Aorta (tissue), 5 donors: ENCODE results near the gene BIRC2. TPM values are rescaled to one million over a fixed set of nuclear protein-coding genes. Genes with fewer than 3 reads are reported as not detected.

ENCODE experiments used
- ATAC-seq: fragments of 200-7000 bp; cut with Tn5 transposase; one replicate; pipeline ENCODE4 v1.9.1; 2022; ENCODE audit warnings: moderate library complexity; ENCODE audit not compliant: low FRiP score
- DNase-seq, 2 donors: peaks; one replicate each; pipeline ENCODE4 v3.0.0-alpha.2; 2020
- H3K27ac ChIP-seq, 2 donors: one replicate each; pipeline ENCODE4 v1.5.1; 2013; ENCODE audit warnings: low read length in 2 of 2, mild to moderate bottlenecking in 2 of 2, moderate library complexity in 2 of 2, control low read depth in 1 of 2, inconsistent platforms in 1 of 2, low read depth in 1 of 2
- H3K27me3 ChIP-seq, 2 donors: one replicate each; pipeline ENCODE4 v1.6.1; 2013; ENCODE audit warnings: control low read depth in 1 of 2, low read length in 1 of 2, mild to moderate bottlenecking in 1 of 2, moderate library complexity in 1 of 2; ENCODE audit not compliant: insufficient read depth in 2 of 2, control insufficient read depth in 1 of 2
- H3K36me3 ChIP-seq, 2 donors: one replicate each; pipeline ENCODE4 v1.6.1; 2013; ENCODE audit warnings: control low read depth in 1 of 2, low read length in 1 of 2, mild to moderate bottlenecking in 1 of 2; ENCODE audit not compliant: insufficient read depth in 2 of 2, control insufficient read depth in 1 of 2
- H3K4me1 ChIP-seq, 2 donors: one replicate each; pipeline ENCODE4 v1.6.1; 2013; ENCODE audit warnings: low read length in 2 of 2, control low read depth in 1 of 2, mild to moderate bottlenecking in 1 of 2, moderate library complexity in 1 of 2; ENCODE audit not compliant: insufficient read depth in 2 of 2, control insufficient read depth in 1 of 2
- H3K4me3 ChIP-seq, 2 donors: one replicate each; pipeline ENCODE4 v1.5.1; 2013; ENCODE audit warnings: low read length in 2 of 2, control low read depth in 1 of 2, mild to moderate bottlenecking in 1 of 2
- H3K9me3 ChIP-seq: one replicate; pipeline ENCODE4 v1.6.1; 2013; ENCODE audit warnings: mild to moderate bottlenecking, low read length; ENCODE audit not compliant: control insufficient read depth
- WGBS, 2 donors: extraction: QIAGEN DNeasy Blood & Tissue Kit; methylation state at CpG; one replicate each; pipeline ENCODE4 v1.1.7; 2013; 5-methylcytosine and 5-hydroxymethylcytosine counted together
- intact Hi-C, 2 donors: fragments of 100-400 bp; cut with DNase I; formaldehyde crosslinking; loops; one replicate each; pipeline versions ENCODE4 v1.14.2 to v1.15.0; 2022
- polyA plus RNA-seq, 2 donors: library from polyadenylated mRNA; stranded (reverse); fragments of 200-250 nt; gene quantifications; one replicate each; pipeline ENCODE4 v1.2.3, GENCODE V29; 2013
- total RNA-seq, 2 donors: library from RNA; stranded (reverse); fragmentation: NEBNext Ultra II Directional; extraction: Animal tissue kit (Norgen Biotek cat#: 25700); gene quantifications; one replicate each; pipeline ENCODE4 v1.2.1, GENCODE V29; 2021
- donor health status: healthy with polysubstance abuse.
- donor health status: Bipolar disorder and iron deficiency.
- donor health status: DM: no; HTN: no; CAD: no.
- donor health status: DM: no; HTN: no; CAD: no.
- donor health status: DM: yes; HTN: yes; CAD: no.

BIRC2 gene
- total and polyA plus RNA-seq, 4 donors, result 18.4 to 51.2 (median 31.8) TPM

- Histone ChIP-seq H3K27ac (no peak overlapping the region), H3K27me3 (peaks cover 0 to 3% of the 10 kb centered on the region in 2 donors), H3K4me1 (peaks cover 2 to 3% of the 10 kb centered on the region in 2 donors), H3K36me3 (no peaks in the 10 kb centered on the region), H3K9me3 (no peaks in the 10 kb centered on the region), H3K4me3 (no peak overlapping the region)
- DNase-seq, result no peak
- ATAC-seq, result no peak
- 89 to 94% methylated on average over 25 of the region's 25 CpGs for WGBS, 2 donors
- intact Hi-C loops, result no loop called here
Observed at GRCh38 chr11:102309621-102310541, 37.1 kb upstream of the BIRC2 start.

- ATAC-seq (no peak), DNase-seq (no peak)
- H3K9me3 ChIP-seq, result no peaks in the 10 kb centered on the region
- H3K27me3 ChIP-seq, result no peaks in the 10 kb centered on the region
- H3K27ac ChIP-seq, result no peak overlapping the region
- 27 to 30% methylated on average over 2 of the region's 2 CpGs for WGBS, 2 donors
- intact Hi-C loops, result no loop called here
- H3K36me3 ChIP-seq, result no peaks in the 10 kb centered on the region
- peak overlapping the region in 1 of 2 donors; percentile 54 for H3K4me3 ChIP-seq
- H3K4me1 ChIP-seq, result peaks cover 3 to 4% of the 10 kb centered on the region in 2 donors
Observed at GRCh38 chr11:102312667-102313066, 34.3 kb upstream of the BIRC2 start.

GRCh38 chr11:102313238-102313940, 33.6 kb upstream of the BIRC2 start:
- peaks cover 4 to 7% of the 10 kb centered on the region in 2 donors for H3K4me1 ChIP-seq
- no peaks in the 10 kb centered on the region for H3K36me3 ChIP-seq
- H3K27me3 ChIP-seq, result no peaks in the 10 kb centered on the region
- H3K27ac ChIP-seq, result peak overlapping the region in 1 of 2 donors; percentile 93
- peak overlapping the region; percentile 8 to 54 for H3K4me3 ChIP-seq
- ATAC-seq (no peak), DNase-seq (no peak)
- 9 to 11% methylated on average over 4 of the region's 4 CpGs for WGBS, 2 donors
- intact Hi-C loops, result no loop called here
- H3K9me3 ChIP-seq, result no peaks in the 10 kb centered on the region

GRCh38 chr11:102314784-102315183, 32.2 kb upstream of the BIRC2 start:
- H3K27me3 ChIP-seq, result no peaks in the 10 kb centered on the region
- WGBS, 2 donors, result 89% methylated on average over 2 of the region's 2 CpGs
- peaks cover 4 to 11% of the 10 kb centered on the region in 2 donors for H3K4me1 ChIP-seq
- no peaks in the 10 kb centered on the region for H3K36me3 ChIP-seq
- ATAC-seq (no peak), DNase-seq (no peak)
- intact Hi-C loops, result no loop called here
- no peak overlapping the region for H3K27ac ChIP-seq
- no peaks in the 10 kb centered on the region for H3K9me3 ChIP-seq
- H3K4me3 ChIP-seq, result no peak overlapping the region

GRCh38 chr11:102316346-102316904, 30.6 kb upstream of the BIRC2 start:
- ATAC-seq (no peak), DNase-seq (no peak)
- no peaks in the 10 kb centered on the region for H3K9me3 ChIP-seq
- H3K4me1 ChIP-seq, result peaks cover 4 to 13% of the 10 kb centered on the region in 2 donors
- H3K4me3 ChIP-seq, result no peak overlapping the region
- 76 to 92% methylated on average over 4 of the region's 4 CpGs for WGBS, 2 donors
- H3K36me3 ChIP-seq, result no peaks in the 10 kb centered on the region
- intact Hi-C loops, result no loop called here
- H3K27ac ChIP-seq, result no peak overlapping the region
- H3K27me3 ChIP-seq, result no peaks in the 10 kb centered on the region

GRCh38 chr11:102317099-102317767, 29.8 kb upstream of the BIRC2 start, which contains the start of gene BIRC3:
Gene BIRC3, plus strand, starts transcription at chr11:102317484. Its CDS starts 7,026 bp downstream, at chr11:102324510.
- no peaks in the 10 kb centered on the region for H3K36me3 ChIP-seq
- intact Hi-C loops, result no loop called here
- WGBS, 2 donors, result 2% methylated on average over 34 of the region's 34 CpGs
- peak within 1 kb of the TSS; percentile 64 to 92 for H3K4me3 ChIP-seq
- ATAC-seq (peak; percentile 94), DNase-seq (peak; percentile 88 to 89)
- no peaks in the 10 kb centered on the region for H3K9me3 ChIP-seq
- peaks cover 4 to 13% of the 10 kb centered on the region in 2 donors for H3K4me1 ChIP-seq
- no peaks in the 10 kb centered on the region for H3K27me3 ChIP-seq
- H3K27ac ChIP-seq, result peak within 1 kb of the TSS in 1 of 2 donors; percentile 37

GRCh38 chr11:102317768-102318103, 29.3 kb upstream of the BIRC2 start:
- Histone ChIP-seq H3K4me1 (peaks cover 4 to 13% of the 10 kb centered on the region in 2 donors), H3K36me3 (no peaks in the 10 kb centered on the region), H3K9me3 (no peaks in the 10 kb centered on the region), H3K27me3 (no peaks in the 10 kb centered on the region), H3K27ac (peak overlapping the region in 1 of 2 donors; percentile 37), H3K4me3 (peak overlapping the region; percentile 64 to 92)
- intact Hi-C loops, result no loop called here
- ATAC-seq (peak; percentile 35), DNase-seq (no peak)
- 35 to 37% methylated on average over 7 of the region's 7 CpGs for WGBS, 2 donors

GRCh38 chr11:102318469-102318868, 28.5 kb upstream of the BIRC2 start:
- Histone ChIP-seq H3K9me3 (no peaks in the 10 kb centered on the region), H3K4me3 (no peak overlapping the region), H3K27ac (no peak overlapping the region), H3K27me3 (no peaks in the 10 kb centered on the region), H3K4me1 (peaks cover 1 to 13% of the 10 kb centered on the region in 2 donors), H3K36me3 (no peaks in the 10 kb centered on the region)
- WGBS, 2 donors, result 87 to 93% methylated on average over 1 of the region's 1 CpG
- DNase-seq, result no peak
- no peak for ATAC-seq
- intact Hi-C loops, result no loop called here
